GDM1 (cell line): Measurements from ENCODE around the gene BMPR1A.
A peak's percentile ranks its signal among the peaks of the same experiment; 100 is the strongest.
"Not testable (repeated sequence)": the region's sequence is repeated elsewhere in the genome, so short reads cannot be mapped to it uniquely, and the experiment has no call there.

ENCODE experiments used
- DNase-seq: peaks from one replicate; lab custom pipeline; 2025; lab: John Stamatoyannopoulos, UW

Gene BMPR1A

GRCh38 chr10:86730227-86730626 is 26.2 kb upstream of the BMPR1A start:
- no peak for DNase-seq

GRCh38 chr10:86732771-86733170 is 23.6 kb upstream of the BMPR1A start:
- DNase-seq: no peak

GRCh38 chr10:86733260-86733671 is 23.2 kb upstream of the BMPR1A start:
- no peak for DNase-seq

GRCh38 chr10:86734207-86734988 is 22.0 kb upstream of the BMPR1A start:
- DNase-seq: peak; percentile 24

- DNase-seq: not testable (repeated sequence)
These were observed 21.1 kb upstream of the BMPR1A start for GRCh38 chr10:86735278-86735677.

GRCh38 chr10:86742230-86742629 is 14.2 kb upstream of the BMPR1A start:
- no peak for DNase-seq

GRCh38 chr10:86744067-86744725 is 12.2 kb upstream of the BMPR1A start:
- no peak for DNase-seq

- DNase-seq: no peak
These were observed 8.4 kb upstream of the BMPR1A start for GRCh38 chr10:86747796-86748581.

- DNase-seq: no peak
These were observed 6.6 kb upstream of the BMPR1A start for GRCh38 chr10:86749854-86750253.

GRCh38 chr10:86751477-86751876 is 4.9 kb upstream of the BMPR1A start:
- no peak for DNase-seq

- DNase-seq: no peak
These were observed 4.1 kb upstream of the BMPR1A start for GRCh38 chr10:86752311-86752710.

- DNase-seq: no peak
These were observed 3.4 kb upstream of the BMPR1A start for GRCh38 chr10:86753051-86753450.

- DNase-seq: no peak
These were observed 2.6 kb upstream of the BMPR1A start for GRCh38 chr10:86753638-86754434.

GRCh38 chr10:86755454-86755739 is 1.0 kb upstream of the BMPR1A start:
- DNase-seq: no peak

- DNase-seq: peak; percentile 92
These were observed 494 bp upstream of the BMPR1A start for GRCh38 chr10:86755740-86756510.

GRCh38 chr10:86757113-86757972 is 924 bp downstream of the BMPR1A start:
- DNase-seq: no peak

- DNase-seq: no peak
These were observed 2.0 kb downstream of the BMPR1A start for GRCh38 chr10:86758189-86759072.

GRCh38 chr10:86759073-86759672 is 2.8 kb downstream of the BMPR1A start:
- no peak for DNase-seq

- no peak for DNase-seq
These were observed 7.0 kb downstream of the BMPR1A start for GRCh38 chr10:86763404-86763803.
